MM.1S (cell line): Measurements from ENCODE around the gene ODF2L.
"Not testable (repeated sequence)": the region's sequence is repeated elsewhere in the genome, so short reads cannot be mapped to it uniquely, and the experiment has no call there.

Source experiments
- DNase-seq: peaks from one replicate; pipeline ENCODE4 v3.0.0-alpha.2; 2015
- H2AFZ ChIP-seq: fragments of 300-600 bp; sonication (generic); 2 replicates; pipeline ENCODE4 v1.6.0; 2016; ENCODE audit warnings: antibody characterized with exemption, low read length
- H3F3A ChIP-seq: fragments of 300-600 bp; sonication (generic); 2 replicates; pipeline ENCODE4 v1.6.1; 2016; ENCODE audit warnings: mild to moderate bottlenecking, antibody characterized with exemption, low read length, moderate library complexity, mixed read lengths; ENCODE audit not compliant: insufficient read depth
- H3K27ac ChIP-seq: fragments of 300-600 bp; sonication (generic); 2 replicates; pipeline ENCODE4 v1.5.1; 2016; ENCODE audit warnings: mild to moderate bottlenecking, low read length
- H3K27me3 ChIP-seq: fragments of 300-600 bp; sonication (generic); replicated peaks from 2 replicates; pipeline ENCODE4 v1.6.0; 2016; ENCODE audit warnings: low read length; ENCODE audit not compliant: insufficient read depth
- H3K36me3 ChIP-seq: fragments of 300-600 bp; sonication (generic); replicated peaks from 2 replicates; pipeline ENCODE4 v1.6.1; 2016; ENCODE audit warnings: mild to moderate bottlenecking, low read length, mixed read lengths; ENCODE audit not compliant: insufficient read depth
- H3K4me1 ChIP-seq: fragments of 300-600 bp; sonication (generic); 2 replicates; pipeline ENCODE4 v1.6.1; 2016; ENCODE audit warnings: low read length, mixed read lengths
- H3K4me2 ChIP-seq: fragments of 300-600 bp; sonication (generic); 2 replicates; pipeline ENCODE4 v1.6.0; 2016; ENCODE audit warnings: low read depth, low read length
- H3K4me3 ChIP-seq: fragments of 300-600 bp; sonication (generic); 2 replicates; pipeline ENCODE4 v1.5.1; 2016; ENCODE audit warnings: low read length, mixed read lengths
- H3K79me2 ChIP-seq: fragments of 300-600 bp; sonication (generic); 2 replicates; pipeline ENCODE4 v1.6.1; 2016; ENCODE audit warnings: mixed run types, low read length, mixed read lengths
- H3K9ac ChIP-seq: fragments of 300-600 bp; sonication (generic); 2 replicates; pipeline ENCODE4 v1.6.1; 2016; ENCODE audit warnings: low read length, mixed read lengths
- H3K9me2 ChIP-seq: fragments of 300-600 bp; sonication (generic); replicated peaks from 2 replicates; pipeline ENCODE4 v1.6.1; 2016; ENCODE audit warnings: mild to moderate bottlenecking, low read length, mixed read lengths; ENCODE audit not compliant: insufficient read depth
- H3K9me3 ChIP-seq: fragments of 300-600 bp; sonication (generic); replicated peaks from 2 replicates; pipeline ENCODE4 v1.6.1; 2016; ENCODE audit warnings: mild to moderate bottlenecking, low read length, mixed read lengths; ENCODE audit not compliant: insufficient read depth
- H4K20me1 ChIP-seq: fragments of 300-600 bp; sonication (generic); 2 replicates; pipeline ENCODE4 v1.6.1; 2016; ENCODE audit warnings: mild to moderate bottlenecking, low read length, moderate library complexity, mixed read lengths; ENCODE audit not compliant: insufficient read depth
- EZH2 ChIP-seq: fragments of 300-600 bp; sonication (generic); optimal IDR thresholded peaks from 2 replicates; pipeline ENCODE3; 2017; ENCODE audit warnings: low read depth, mild to moderate bottlenecking, antibody characterized with exemption, low read length, mixed read lengths
- EZH2phosphoT487 ChIP-seq: fragments of 300-600 bp; sonication (generic); IDR thresholded peaks from 2 replicates; pipeline ENCODE4 v1.6.1; 2018; ENCODE audit warnings: antibody characterized with exemption, low read length
- TF ChIP-seq, protein P1 (sequence below): fragments of 300-600 bp; sonication (generic); IDR thresholded peaks from 2 replicates; pipeline ENCODE4 v1.5.1; 2016; ENCODE audit warnings: antibody characterized with exemption, low read length, mixed read lengths

Gene ODF2L

GRCh38 chr1:86356247-86356646, 39.9 kb downstream of the ODF2L start:
- Histone ChIP-seq H3K36me3 (no peaks in the 10 kb centered on the region; the same call in 1 of the 2 replicates), H2AFZ (no peak overlapping the region), H3K9me2 (no peaks in the 10 kb centered on the region), H3K27me3 (no peaks in the 10 kb centered on the region), H3K79me2 (no peaks in the 10 kb centered on the region), H3K9ac (no peak overlapping the region), H3K4me2 (no peak overlapping the region), H4K20me1 (no peaks in the 10 kb centered on the region), H3K4me1 (no peaks in the 10 kb centered on the region), H3K9me3 (no peaks in the 10 kb centered on the region), H3K4me3 (no peak overlapping the region), H3K27ac (no peak overlapping the region), H3F3A (no peaks in the 10 kb centered on the region)
- TF ChIP-seq, protein P1, sequence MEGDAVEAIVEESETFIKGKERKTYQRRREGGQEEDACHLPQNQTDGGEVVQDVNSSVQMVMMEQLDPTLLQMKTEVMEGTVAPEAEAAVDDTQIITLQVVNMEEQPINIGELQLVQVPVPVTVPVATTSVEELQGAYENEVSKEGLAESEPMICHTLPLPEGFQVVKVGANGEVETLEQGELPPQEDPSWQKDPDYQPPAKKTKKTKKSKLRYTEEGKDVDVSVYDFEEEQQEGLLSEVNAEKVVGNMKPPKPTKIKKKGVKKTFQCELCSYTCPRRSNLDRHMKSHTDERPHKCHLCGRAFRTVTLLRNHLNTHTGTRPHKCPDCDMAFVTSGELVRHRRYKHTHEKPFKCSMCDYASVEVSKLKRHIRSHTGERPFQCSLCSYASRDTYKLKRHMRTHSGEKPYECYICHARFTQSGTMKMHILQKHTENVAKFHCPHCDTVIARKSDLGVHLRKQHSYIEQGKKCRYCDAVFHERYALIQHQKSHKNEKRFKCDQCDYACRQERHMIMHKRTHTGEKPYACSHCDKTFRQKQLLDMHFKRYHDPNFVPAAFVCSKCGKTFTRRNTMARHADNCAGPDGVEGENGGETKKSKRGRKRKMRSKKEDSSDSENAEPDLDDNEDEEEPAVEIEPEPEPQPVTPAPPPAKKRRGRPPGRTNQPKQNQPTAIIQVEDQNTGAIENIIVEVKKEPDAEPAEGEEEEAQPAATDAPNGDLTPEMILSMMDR, result peak; percentile 20
- no peak for TF ChIP-seq EZH2phosphoT487
- DNase-seq, result no peak

- H3K79me2 ChIP-seq, result no peaks in the 10 kb centered on the region
- no peak overlapping the region for H3K9ac ChIP-seq
- H3K36me3 ChIP-seq, result no peaks in the 10 kb centered on the region; the same call in 1 of the 2 replicates
- no peaks in the 10 kb centered on the region for H4K20me1 ChIP-seq
- no peaks in the 10 kb centered on the region for H3K9me3 ChIP-seq
- H3K4me2 ChIP-seq, result no peak overlapping the region
- peaks cover 9% of the 10 kb centered on the region for H3F3A ChIP-seq
- no peak overlapping the region for H3K4me3 ChIP-seq
- DNase-seq, result no peak
- peaks cover 14% of the 10 kb centered on the region for H3K4me1 ChIP-seq
- no peak overlapping the region for H2AFZ ChIP-seq
- TF ChIP-seq, protein P1, result no peak
- TF ChIP-seq EZH2phosphoT487, result no peak
- TF ChIP-seq EZH2, result no peak
- H3K9me2 ChIP-seq, result no peaks in the 10 kb centered on the region
- H3K27ac ChIP-seq, result no peak overlapping the region
- no peaks in the 10 kb centered on the region for H3K27me3 ChIP-seq
Observed at GRCh38 chr1:86352086-86352485, 44.0 kb downstream of the ODF2L start.

- Histone ChIP-seq H3K4me1 (peaks cover 14% of the 10 kb centered on the region), H3K27ac (peak overlapping the region; percentile 98; the same call in 1 of the 2 replicates)
- not testable (repeated sequence) for H3K36me3 ChIP-seq, H4K20me1 ChIP-seq, H2AFZ ChIP-seq, H3K27me3 ChIP-seq, H3K79me2 ChIP-seq, H3K9ac ChIP-seq, H3K9me3 ChIP-seq, H3K4me3 ChIP-seq, H3K9me2 ChIP-seq, H3F3A ChIP-seq, H3K4me2 ChIP-seq, DNase-seq
Observed at GRCh38 chr1:86350230-86350629, 45.9 kb downstream of the ODF2L start.

DNA sequence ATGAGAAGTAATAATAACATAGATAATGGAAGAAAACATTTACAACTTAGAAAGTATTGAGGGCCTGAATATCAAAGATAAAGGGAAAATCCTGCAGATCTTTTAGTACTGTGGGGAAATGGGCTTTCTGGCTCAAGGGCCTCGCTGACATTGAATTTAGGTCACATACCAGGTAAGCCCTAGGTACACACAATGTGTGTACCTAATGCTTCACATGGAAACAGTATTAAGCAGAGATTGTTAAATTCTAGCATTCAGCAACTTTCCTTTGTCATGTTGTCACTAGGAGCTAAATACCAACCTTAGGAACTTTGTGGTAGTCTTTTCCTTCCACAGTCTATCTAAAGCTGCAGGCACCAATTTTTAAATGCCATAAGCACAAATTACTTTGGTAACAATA, 49.7 kb downstream of the ODF2L start:
- DNase-seq, result no peak
- H3K9me2 ChIP-seq, result no peaks in the 10 kb centered on the region
- H3K4me1 ChIP-seq, result peaks cover 14% of the 10 kb centered on the region
- H3K79me2 ChIP-seq, result no peaks in the 10 kb centered on the region
- H3K27me3 ChIP-seq, result no peaks in the 10 kb centered on the region
- peaks cover 9% of the 10 kb centered on the region for H3F3A ChIP-seq
- H3K4me3 ChIP-seq, result no peak overlapping the region
- TF ChIP-seq EZH2, result no peak
- TF ChIP-seq, protein P1, result no peak
- TF ChIP-seq EZH2phosphoT487, result no peak
- H3K4me2 ChIP-seq, result no peak overlapping the region
- H3K36me3 ChIP-seq, result no peaks in the 10 kb centered on the region
- no peak overlapping the region for H3K9ac ChIP-seq
- H3K9me3 ChIP-seq, result no peaks in the 10 kb centered on the region
- no peak overlapping the region for H3K27ac ChIP-seq
- H4K20me1 ChIP-seq, result no peaks in the 10 kb centered on the region
- no peak overlapping the region for H2AFZ ChIP-seq
